ENCODE measurements around the gene MBD6. TPM values are rescaled to one million over a fixed set of nuclear protein-coding genes. Genes with fewer than 3 reads are reported as not detected.

MBD6 gene
- total and polyA plus RNA-seq, 2 of the 4 experiments (the other 2 are of a cell fraction) = 0.90 to 9.3 TPM

- Histone ChIP-seq H3K4ac (ENCODE audit: low read depth, low read length) (no peak overlapping the region), H3K79me1 (ENCODE audit: low read depth in 1 of 2, low read length in 2 of 2) (peaks cover 41 to 67% of the 10 kb centered on the region in 2 experiments), H3K23ac (ENCODE audit: low read depth, low read length) (no peak overlapping the region), H2BK120ac (ENCODE audit: low read depth, low read length) (no peak overlapping the region), H2AFZ (replicated peaks; ENCODE audit: low read length, poor library complexity) (no peak overlapping the region), H3K36me3 (ENCODE audit: control insufficient read depth, insufficient read depth, low read length) (peaks cover 43% of the 10 kb centered on the region), H4K8ac (ENCODE audit: low read depth in 2 of 2, low read length in 2 of 2) (no peak overlapping the region), H3K4me1 (ENCODE audit: control insufficient read depth, insufficient read depth, low read length) (peaks cover 4% of the 10 kb centered on the region; the same call in 1 of the 2 replicates), H2BK5ac (ENCODE audit: low read depth, low read length, poor library complexity, severe bottlenecking) (no peak overlapping the region), H4K20me1 (ENCODE audit: insufficient read depth, low read length) (peaks cover 26% of the 10 kb centered on the region; the same call in 1 of the 2 replicates), H2BK15ac (ENCODE audit: low read depth, low read length) (no peak overlapping the region), H3K27ac (ENCODE audit: insufficient read depth, low read length) (no peak overlapping the region), H3K9me3 (ENCODE audit: control insufficient read depth, insufficient read depth, low read length) (no peaks in the 10 kb centered on the region), H3K4me3 (ENCODE audit: insufficient read depth, low read depth, low read length) (no peak overlapping the region), H3K9ac (ENCODE audit: low read depth, low read length) (no peak overlapping the region), H3K4me2 (ENCODE audit: low read depth, low read length) (no peak overlapping the region), H2AK9ac (replicated peaks; ENCODE audit: low read depth, low read length, poor library complexity) (no peak overlapping the region), H2AK5ac (ENCODE audit: low read depth, low read length) (no peak overlapping the region), H3K9me1 (ENCODE audit: insufficient read depth, low read length) (peaks cover 16% of the 10 kb centered on the region; the same call in 1 of the 2 replicates), H3K56ac (ENCODE audit: extremely low read depth, insufficient read depth, low read length) (no peak overlapping the region), H4K5ac (ENCODE audit: low read depth, low read length) (no peak overlapping the region), H2BK20ac (ENCODE audit: low read depth, low read length) (no peak overlapping the region), H3K18ac (ENCODE audit: low read depth, low read length) (no peak overlapping the region), H3K14ac (replicated peaks; ENCODE audit: low read depth, low read length) (no peak overlapping the region), H4K91ac (ENCODE audit: insufficient read depth, low read depth, low read length) (no peak overlapping the region), H3K27me3 (ENCODE audit: control insufficient read depth, insufficient read depth, low read length) (no peaks in the 10 kb centered on the region)
- TF ChIP-seq RFX5 (IDR thresholded peaks at IDR 0.05; ENCODE audit: low read depth, low read length) = no peak
- no peak for TF ChIP-seq NFE2L2 (IDR thresholded peaks at IDR 0.05; ENCODE audit: low read depth, low read length)
- no peak for TF ChIP-seq CHD1 (IDR thresholded peaks at IDR 0.05; ENCODE audit: low read depth, low read length)
- no peak for TF ChIP-seq MAZ (IDR thresholded peaks at IDR 0.05; ENCODE audit: borderline replicate concordance, low read depth, low read length)
- TF ChIP-seq SMC3 (IDR thresholded peaks at IDR 0.05; ENCODE audit: low read depth, low read length) = no peak
- no peak for TF ChIP-seq RAD21 (IDR thresholded peaks at IDR 0.05; ENCODE audit: low read length)
- no peak for TF ChIP-seq MAFK (IDR thresholded peaks at IDR 0.05; ENCODE audit: low read depth, low read length)
- TF ChIP-seq MXI1 (IDR thresholded peaks at IDR 0.05; ENCODE audit: borderline replicate concordance, low read depth, low read length) = no peak
- ATAC-seq (ENCODE audit: low read depth) (no peak), DNase-seq (no peak)
- POLR2A ChIA-PET (ENCODE audit: unreplicated experiment) = no interaction called here
- BruUV-seq (replicated peaks) = no TSS peak
- intact Hi-C loops (cut with micrococcal nuclease) = no loop called here
- in situ Hi-C loops (cut with MboI; ENCODE audit: low sequenced_read_pairs) = no loop called here
- 80% methylated on average over 1 of the region's 5 CpGs; no CpG with 5 or more reads in 1 of the 2 experiments for WGBS, 2 experiments (ENCODE audit: extremely low coverage in 2 of 2, insufficient read length in 1 of 2)
- dilution Hi-C loops (cut with HindIII; ENCODE audit: low sequenced_read_pairs, unreplicated experiment) = no loop called here
- CTCF ChIA-PET = no interaction called here
Observed at GRCh38 chr12:57539134-57539768, 16.6 kb downstream of the MBD6 start.
